GM10847 (cell line): ENCODE measurements around the gene PTPRC.

Experiments
- POLR2A ChIP-seq: IDR thresholded peaks from 2 replicates; pipeline ENCODE4 v1.6.1; 2011; ENCODE audit not compliant: insufficient read length; ENCODE audit errors: extremely low read depth

Gene PTPRC

DNA sequence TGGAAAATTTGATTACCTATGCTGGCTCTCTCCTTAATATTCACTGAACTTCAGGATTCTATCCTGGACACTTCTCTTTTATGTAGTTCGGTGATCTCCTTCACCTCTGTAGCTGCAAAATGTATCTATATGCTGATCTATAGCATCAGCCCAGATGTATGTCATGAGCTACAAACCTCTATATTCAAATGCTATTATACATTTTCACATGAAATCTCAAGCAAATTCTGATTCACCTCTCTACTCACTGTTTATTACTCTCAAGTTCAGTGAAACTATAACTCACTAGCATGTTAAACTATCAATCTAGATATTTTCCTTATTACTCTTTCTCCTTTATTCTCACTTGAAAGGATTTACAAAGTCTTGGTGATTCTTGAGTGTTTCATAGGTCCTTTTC, 52.2 kb downstream of the PTPRC start:
- TF ChIP-seq POLR2A = no peak

DNA sequence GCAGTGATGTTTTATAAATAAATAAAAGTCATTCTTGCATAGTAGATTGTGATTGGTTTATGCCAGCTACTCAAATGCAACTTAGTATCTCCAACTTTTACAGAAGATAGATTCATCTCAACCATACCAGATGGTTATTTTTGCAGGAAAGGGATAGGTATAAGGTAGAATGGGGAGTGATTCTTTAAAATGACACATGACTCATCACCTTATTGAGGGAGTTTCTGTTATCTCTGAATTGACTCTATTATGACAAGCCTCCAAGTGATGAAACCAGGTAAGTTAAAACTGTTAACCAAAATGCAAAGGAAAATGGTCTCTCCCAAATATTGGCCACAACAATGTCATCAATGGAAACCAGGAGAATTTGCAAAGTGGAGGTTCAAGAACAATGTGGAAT, 54.5 kb downstream of the PTPRC start:
- TF ChIP-seq POLR2A = no peak

- no peak for TF ChIP-seq POLR2A
Observed at GRCh38 chr1:198694542-198694941, 55.7 kb downstream of the PTPRC start.

DNA sequence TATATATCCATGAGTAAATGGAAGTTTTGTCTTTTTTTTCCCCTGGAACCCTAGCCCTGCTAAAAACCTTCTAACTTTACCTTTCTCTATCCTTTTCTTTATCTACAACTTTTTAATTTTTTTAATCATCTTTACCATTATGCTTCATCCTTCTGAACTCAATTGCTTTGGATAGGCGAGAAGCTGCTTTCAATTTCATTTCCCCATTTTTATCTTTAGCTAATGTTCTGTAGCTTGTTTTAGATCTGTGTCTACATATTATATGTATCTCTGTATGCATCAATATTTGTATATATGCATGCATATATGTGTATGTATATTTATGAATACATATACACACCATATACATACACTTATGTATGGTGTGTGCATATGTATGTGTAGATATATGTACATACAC, 57.4 kb downstream of the PTPRC start:
- TF ChIP-seq POLR2A = no peak

DNA sequence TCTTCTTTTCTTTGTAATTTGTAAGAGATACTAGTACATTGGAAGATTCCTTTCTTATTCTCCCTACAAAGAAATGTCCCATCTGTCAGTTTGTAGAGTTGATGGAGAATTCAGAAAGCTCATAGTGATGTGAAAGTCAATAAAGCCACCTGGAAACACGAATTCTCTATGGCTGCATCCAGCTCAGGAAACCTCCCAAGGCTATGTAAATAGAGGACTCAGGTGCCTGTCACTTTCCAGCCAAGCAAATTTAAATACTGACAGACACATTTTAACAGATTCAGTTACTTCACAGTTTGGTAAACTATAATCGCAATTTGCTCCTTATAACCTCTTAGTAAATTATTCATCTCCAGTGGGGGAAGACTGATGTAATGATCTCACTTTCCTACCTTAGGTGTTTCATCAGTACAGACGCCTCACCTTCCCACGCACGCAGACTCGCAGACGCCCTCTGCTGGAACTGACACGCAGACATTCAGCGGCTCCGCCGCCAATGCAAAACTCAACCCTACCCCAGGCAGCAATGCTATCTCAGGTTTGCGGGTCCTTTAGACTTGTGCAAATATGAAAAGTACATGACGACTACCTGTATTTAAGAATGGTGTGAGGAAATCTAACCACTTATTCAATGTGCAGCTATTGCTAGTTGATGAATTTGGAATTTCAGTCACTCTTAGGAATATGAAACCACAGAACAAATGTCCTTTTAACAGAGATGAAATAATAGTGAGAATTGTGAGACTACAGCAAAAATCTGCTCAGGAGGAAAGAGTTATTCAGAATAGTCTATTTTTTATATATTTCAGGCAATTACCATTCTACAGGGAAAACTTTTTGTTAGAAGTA, 60.6 kb downstream of the PTPRC start:
- no peak for TF ChIP-seq POLR2A

- TF ChIP-seq POLR2A = no peak
Observed at GRCh38 chr1:198700016-198700392, 61.2 kb downstream of the PTPRC start.

- TF ChIP-seq POLR2A = no peak
Observed at GRCh38 chr1:198700396-198700795, 61.6 kb downstream of the PTPRC start.

DNA sequence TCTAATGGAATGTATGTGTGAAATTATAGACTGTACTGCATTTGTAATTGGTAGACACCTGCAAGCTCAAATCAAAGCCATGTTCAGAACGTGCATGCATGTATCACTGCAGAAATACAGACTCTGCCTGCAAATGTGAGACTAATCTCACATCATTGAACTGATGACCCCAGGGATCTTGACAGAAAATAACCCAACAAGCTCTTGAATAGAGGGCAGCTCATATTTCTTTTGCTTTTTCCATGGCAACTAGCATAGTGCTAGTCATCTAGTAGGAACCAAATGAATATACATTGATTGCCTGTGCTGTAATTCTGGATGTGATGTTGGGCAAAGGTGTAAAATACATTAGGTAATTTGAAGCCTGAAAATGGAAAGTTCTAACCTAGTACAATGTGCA, 62.4 kb downstream of the PTPRC start:
- no peak for TF ChIP-seq POLR2A

- TF ChIP-seq POLR2A = no peak
Observed at GRCh38 chr1:198701766-198702539, 63.1 kb downstream of the PTPRC start.

- TF ChIP-seq POLR2A = no peak
Observed at GRCh38 chr1:198708761-198709525, 70.1 kb downstream of the PTPRC start.

DNA sequence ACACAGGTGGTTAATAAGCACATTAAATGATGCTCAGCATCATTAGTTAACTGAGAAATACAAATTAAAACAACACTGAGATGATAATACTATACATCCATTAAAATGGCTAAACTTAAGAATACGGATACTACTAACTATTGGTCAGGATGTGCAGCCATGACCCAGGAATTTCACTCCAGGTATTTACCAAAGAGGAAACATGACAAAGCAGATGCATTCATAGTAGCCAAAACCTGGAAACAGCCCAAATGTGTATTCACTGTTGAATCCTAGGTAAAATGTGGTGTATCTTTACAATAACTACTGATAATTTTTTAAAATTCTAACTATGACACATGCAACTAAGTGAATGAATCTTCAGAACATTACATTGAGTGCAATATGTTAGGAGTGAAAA, 73.0 kb downstream of the PTPRC start:
- TF ChIP-seq POLR2A = no peak

DNA sequence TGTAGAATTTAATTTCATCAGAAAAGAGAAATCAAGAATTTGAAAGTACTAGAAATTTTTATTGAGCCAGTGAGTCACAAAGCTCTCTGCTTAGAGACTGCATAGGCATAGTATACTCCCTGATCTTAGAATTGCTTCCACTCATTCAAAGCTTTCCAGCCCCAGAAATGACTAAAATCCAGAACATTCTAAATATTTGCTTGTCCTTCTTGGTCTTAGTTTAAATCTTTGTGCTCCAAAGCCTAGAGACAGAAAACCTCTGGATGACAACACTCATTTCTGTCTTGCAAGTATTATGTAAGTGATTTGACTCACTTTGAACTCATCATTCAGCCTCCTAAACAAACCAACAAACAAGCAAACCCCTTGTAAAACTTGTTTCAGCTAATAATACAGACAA, 74.2 kb downstream of the PTPRC start:
- TF ChIP-seq POLR2A = no peak

DNA sequence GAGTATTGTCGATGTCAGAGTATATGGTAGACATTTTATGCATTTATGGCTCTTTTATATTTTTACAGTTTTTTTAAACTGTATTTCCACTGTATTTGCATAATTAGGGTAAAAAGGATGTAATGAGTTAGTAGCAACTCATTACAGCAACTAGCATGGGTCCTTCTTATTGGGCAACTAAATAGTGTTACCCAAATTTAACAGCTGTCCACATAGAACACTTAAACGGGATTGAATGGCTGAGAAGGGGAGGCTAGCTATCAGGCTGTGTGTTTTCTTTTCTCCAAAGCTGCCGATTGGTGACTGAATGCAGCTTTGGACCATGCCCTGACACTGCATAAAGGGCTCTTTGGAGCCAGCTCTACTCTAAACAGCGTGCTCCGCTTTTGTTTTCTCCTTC, 75.4 kb downstream of the PTPRC start:
- no peak for TF ChIP-seq POLR2A

GRCh38 chr1:198716051-198716450, 77.2 kb downstream of the PTPRC start:
- no peak for TF ChIP-seq POLR2A

GRCh38 chr1:198717510-198717909, 78.7 kb downstream of the PTPRC start:
- TF ChIP-seq POLR2A = no peak

DNA sequence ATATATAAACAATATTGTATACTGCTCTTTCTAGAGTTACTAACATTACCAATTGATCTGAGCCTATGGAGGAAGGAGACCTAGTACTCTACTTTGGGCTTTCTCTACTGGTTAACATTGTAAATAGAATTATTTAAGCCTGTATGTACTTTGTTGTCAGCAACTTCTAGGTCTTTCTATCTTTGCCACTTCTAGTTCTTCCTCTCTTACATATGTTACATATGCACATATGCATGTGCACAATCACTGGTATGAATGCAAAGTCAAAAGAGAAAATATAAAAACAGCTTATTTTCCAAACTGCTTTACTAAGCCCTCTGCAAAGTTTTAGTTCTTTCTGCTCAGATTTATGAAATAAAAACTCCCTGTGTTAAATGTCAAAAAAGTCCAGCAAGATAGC, 84.3 kb downstream of the PTPRC start:
- TF ChIP-seq POLR2A = no peak

- no peak for TF ChIP-seq POLR2A
Observed at GRCh38 chr1:198725090-198725489, 86.2 kb downstream of the PTPRC start.
